Keratinocyte (primary cell): ENCODE measurements around the gene FLNA. TPM values are rescaled to one million over a fixed set of nuclear protein-coding genes. Genes with fewer than 3 reads are reported as not detected.

Experiments
- DNase-seq: peaks from one replicate; pipeline ENCODE4 v3.0.0-alpha.2; 2011; ENCODE audit warnings: low read depth, missing footprints, low spot score
- FAIRE-seq: peaks from 2 replicates; lab custom pipeline; 2011; peaks lifted over from hg19 to GRCh38; lab: Jason Lieb, UNC
- H2AFZ ChIP-seq: 2 replicates; pipeline ENCODE4 v1.6.0; 2012; ENCODE audit warnings: low read length, control low read depth, inconsistent platforms; ENCODE audit not compliant: control insufficient read depth
- H3K27ac ChIP-seq: 2 replicates; pipeline ENCODE4 v1.5.1; 2011; ENCODE audit warnings: low read length; ENCODE audit not compliant: control insufficient read depth, insufficient read depth
- H3K27me3 ChIP-seq: 3 replicates; pipeline ENCODE4 v1.6.0; 2011; ENCODE audit warnings: low read length; ENCODE audit not compliant: control insufficient read depth, insufficient read depth; ENCODE audit errors: extremely low read depth
- H3K36me3 ChIP-seq, 2 experiments: 2 replicates in 1 of 2; 3 replicates in 1 of 2; pipeline ENCODE4 v1.5.1; 2011; ENCODE audit warnings: low read length in 2 of 2, mild to moderate bottlenecking in 1 of 2; ENCODE audit not compliant: control insufficient read depth in 2 of 2, insufficient read depth in 2 of 2; ENCODE audit errors: extremely low read depth in 1 of 2
- H3K4me1 ChIP-seq: 3 replicates; pipeline ENCODE4 v1.5.1; 2011; ENCODE audit warnings: low read length; ENCODE audit not compliant: control insufficient read depth, insufficient read depth; ENCODE audit errors: extremely low read depth
- H3K4me2 ChIP-seq: 3 replicates; pipeline ENCODE4 v1.6.0; 2011; ENCODE audit warnings: low read depth, low read length; ENCODE audit not compliant: control insufficient read depth, insufficient read depth; ENCODE audit errors: extremely low read depth
- H3K4me3 ChIP-seq, 3 experiments: fragments of 200-600 bp in 1 of 3; sonication (generic) in 1 of 3; 2 replicates in 2 of 3; 3 replicates in 1 of 3; pipeline ENCODE4 v1.5.1; 2011 to 2016; ENCODE audit warnings: low read length in 3 of 3, mild to moderate bottlenecking in 3 of 3, control low read depth in 2 of 3, inconsistent platforms in 1 of 3, low read depth in 1 of 3, mixed read lengths in 1 of 3, mixed run types in 1 of 3, moderate library complexity in 1 of 3; ENCODE audit not compliant: control insufficient read depth in 2 of 3, insufficient read depth in 2 of 3; ENCODE audit errors: extremely low read depth in 1 of 3
- H3K79me2 ChIP-seq: 2 replicates; pipeline ENCODE4 v1.6.0; 2012; ENCODE audit warnings: low read length; ENCODE audit not compliant: control insufficient read depth, insufficient read depth
- H3K9ac ChIP-seq: 3 replicates; pipeline ENCODE4 v1.6.0; 2011; ENCODE audit warnings: low read length; ENCODE audit not compliant: control insufficient read depth, insufficient read depth; ENCODE audit errors: extremely low read depth
- H3K9me1 ChIP-seq: 3 replicates; pipeline ENCODE4 v1.6.0; 2011; ENCODE audit warnings: low read length; ENCODE audit not compliant: control insufficient read depth, insufficient read depth; ENCODE audit errors: extremely low read depth
- H3K9me3 ChIP-seq: 2 replicates; pipeline ENCODE4 v1.5.1; 2012; ENCODE audit warnings: low read depth, low read length; ENCODE audit not compliant: control insufficient read depth
- H4K20me1 ChIP-seq: 3 replicates; pipeline ENCODE4 v1.6.0; 2011; ENCODE audit warnings: low read length; ENCODE audit not compliant: control insufficient read depth, insufficient read depth; ENCODE audit errors: extremely low read depth
- EZH2 ChIP-seq: IDR thresholded peaks from one replicate; pipeline ENCODE4 v1.6.1; 2012; ENCODE audit warnings: inconsistent platforms, mild to moderate bottlenecking, low read length, moderate library complexity
- dilution Hi-C: fragments of 300-500 bp; cut with MboI; formaldehyde crosslinking; loops from one replicate; pipeline ENCODE4 v1.7.0; 2020; ENCODE audit warnings: low sequenced_read_pairs; ENCODE audit not compliant: extremely low pct_ligation_motif_present
- polyA plus RNA-seq, 5 experiments: library from polyadenylated mRNA; depleted of rRNA in 3 of 5; stranded (reverse) in 3 of 5; stranded (forward) in 1 of 5; unstranded in 1 of 5; fragments of >200 nt; gene quantifications; 1 replicate in 1 of 5; 2 replicates in 3 of 5; 3 replicates in 1 of 5; pipeline versions ENCODE4 v1.2.1 to v1.2.3, GENCODE V29; 2011 to 2012; ENCODE audit warnings: missing spikeins in 2 of 5, low read depth in 1 of 5, low replicate concordance in 1 of 5
- TF ChIP-seq, protein P1 (sequence below), 3 experiments: IDR thresholded peaks in 1 of 3; conservative IDR thresholded peaks in 1 of 3; optimal IDR thresholded peaks in 1 of 3; 2 replicates in 2 of 3; 3 replicates in 1 of 3; pipeline versions ENCODE3 to v1.5.1; 2011; ENCODE audit warnings: low read length in 3 of 3, mild to moderate bottlenecking in 3 of 3, moderate library complexity in 2 of 3, control low read depth in 1 of 3, inconsistent platforms in 1 of 3; ENCODE audit not compliant: insufficient read depth in 2 of 3; ENCODE audit errors: extremely low read depth in 1 of 3

The FLNA gene
- polyA plus RNA-seq, 1 donor (not counting 4 experiments of a cell fraction or from before 2014, with no cell fraction given) = 245 TPM

DNA sequence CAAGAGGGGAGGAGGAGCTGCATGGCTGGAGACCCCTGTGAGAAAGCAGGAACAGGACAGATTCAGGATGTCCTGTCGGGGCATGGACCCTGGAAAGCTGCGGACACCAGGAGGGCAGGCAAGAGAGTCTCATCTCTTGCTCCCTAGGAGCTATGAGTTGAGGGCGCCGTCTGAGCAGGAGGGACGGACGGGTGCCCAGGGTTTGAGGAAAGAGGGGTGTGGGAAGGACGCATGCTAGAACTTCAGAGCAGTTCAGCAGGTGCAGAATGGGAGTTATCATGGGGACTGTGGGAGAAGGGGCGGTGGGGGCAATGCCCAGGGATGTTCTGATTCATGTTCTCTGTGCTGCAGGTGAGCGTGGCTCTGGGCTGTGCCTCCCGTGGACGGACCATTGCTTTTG lies 54.0 kb downstream of the FLNA start:
- Histone ChIP-seq H4K20me1 (no peaks in the 10 kb centered on the region), H3K4me1 (no peaks in the 10 kb centered on the region), H3K4me3 (no peak overlapping the region), H3K4me2 (no peak overlapping the region), H3K36me3 (no peaks in the 10 kb centered on the region), H3K27ac (no peak overlapping the region), H3K27me3 (peaks cover 5% of the 10 kb centered on the region), H2AFZ (no peak overlapping the region), H3K9me3 (no peaks in the 10 kb centered on the region), H3K9me1 (no peaks in the 10 kb centered on the region), H3K79me2 (no peaks in the 10 kb centered on the region), H3K9ac (no peak overlapping the region)
- no peak for TF ChIP-seq EZH2
- TF ChIP-seq, protein P1, sequence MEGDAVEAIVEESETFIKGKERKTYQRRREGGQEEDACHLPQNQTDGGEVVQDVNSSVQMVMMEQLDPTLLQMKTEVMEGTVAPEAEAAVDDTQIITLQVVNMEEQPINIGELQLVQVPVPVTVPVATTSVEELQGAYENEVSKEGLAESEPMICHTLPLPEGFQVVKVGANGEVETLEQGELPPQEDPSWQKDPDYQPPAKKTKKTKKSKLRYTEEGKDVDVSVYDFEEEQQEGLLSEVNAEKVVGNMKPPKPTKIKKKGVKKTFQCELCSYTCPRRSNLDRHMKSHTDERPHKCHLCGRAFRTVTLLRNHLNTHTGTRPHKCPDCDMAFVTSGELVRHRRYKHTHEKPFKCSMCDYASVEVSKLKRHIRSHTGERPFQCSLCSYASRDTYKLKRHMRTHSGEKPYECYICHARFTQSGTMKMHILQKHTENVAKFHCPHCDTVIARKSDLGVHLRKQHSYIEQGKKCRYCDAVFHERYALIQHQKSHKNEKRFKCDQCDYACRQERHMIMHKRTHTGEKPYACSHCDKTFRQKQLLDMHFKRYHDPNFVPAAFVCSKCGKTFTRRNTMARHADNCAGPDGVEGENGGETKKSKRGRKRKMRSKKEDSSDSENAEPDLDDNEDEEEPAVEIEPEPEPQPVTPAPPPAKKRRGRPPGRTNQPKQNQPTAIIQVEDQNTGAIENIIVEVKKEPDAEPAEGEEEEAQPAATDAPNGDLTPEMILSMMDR (optimal IDR thresholded peaks at IDR 0.05 in 1 of 3, IDR thresholded peaks at IDR 0.05 in 1 of 3, conservative IDR thresholded peaks at IDR 0.05 in 1 of 3; ENCODE audit: extremely low read depth in 1 of 3, insufficient read depth in 2 of 3, low read length in 3 of 3) = no peak
- dilution Hi-C loops = no loop called here
- FAIRE-seq = no peak
- DNase-seq = no peak

DNA sequence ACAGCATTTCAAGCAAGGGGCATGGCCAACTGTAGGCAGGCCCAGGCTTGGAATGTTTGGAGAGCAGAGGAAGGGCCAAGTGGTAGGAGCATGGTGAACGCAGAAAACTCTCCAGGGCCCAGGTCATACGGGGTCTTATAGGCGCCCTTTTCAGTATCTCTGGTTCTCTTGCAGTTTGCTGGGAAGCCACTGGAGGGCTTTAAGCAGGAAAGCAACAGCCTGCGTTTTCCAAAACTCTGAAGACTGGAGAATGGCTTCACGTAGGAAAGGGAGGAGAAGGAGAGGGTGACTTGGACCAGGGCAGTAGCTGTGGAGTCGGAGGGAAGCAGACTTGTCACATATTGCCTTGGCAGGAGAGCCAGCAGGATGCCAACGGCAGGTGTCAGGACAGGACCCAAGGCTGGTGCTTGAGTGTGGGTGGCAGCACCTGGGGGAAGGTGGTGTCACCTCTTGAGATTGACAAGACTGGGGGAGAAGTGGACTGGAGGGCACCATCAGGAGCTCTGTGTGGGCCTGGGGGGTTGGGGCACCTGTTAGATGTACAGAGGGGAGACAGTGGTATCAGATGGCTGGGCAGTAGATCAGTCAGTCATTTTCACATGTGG lies 56.9 kb downstream of the FLNA start:
- dilution Hi-C loops = no loop called here
- Histone ChIP-seq H2AFZ (no peak overlapping the region), H3K9me3 (no peaks in the 10 kb centered on the region), H4K20me1 (no peaks in the 10 kb centered on the region), H3K9ac (no peak overlapping the region), H3K4me1 (no peaks in the 10 kb centered on the region), H3K4me2 (no peak overlapping the region), H3K27ac (no peak overlapping the region), H3K4me3 (no peak overlapping the region), H3K36me3 (no peaks in the 10 kb centered on the region), H3K9me1 (no peaks in the 10 kb centered on the region), H3K27me3 (peaks cover 5% of the 10 kb centered on the region), H3K79me2 (no peaks in the 10 kb centered on the region)
- TF ChIP-seq, protein P1 (optimal IDR thresholded peaks at IDR 0.05 in 1 of 3, IDR thresholded peaks at IDR 0.05 in 1 of 3, conservative IDR thresholded peaks at IDR 0.05 in 1 of 3; ENCODE audit: extremely low read depth in 1 of 3, insufficient read depth in 2 of 3, low read length in 3 of 3) = peak; percentile 20 to 59 (median 42)
- no peak for TF ChIP-seq EZH2
- no peak for FAIRE-seq
- DNase-seq = no peak
